ENCODE data around the gene MTHFSD. TPM values are rescaled to one million over a fixed set of nuclear protein-coding genes. Genes with fewer than 3 reads are reported as not detected.

Gene MTHFSD
- total RNA-seq, 1 donor from 2014 or later, result 35.0 TPM

DNA sequence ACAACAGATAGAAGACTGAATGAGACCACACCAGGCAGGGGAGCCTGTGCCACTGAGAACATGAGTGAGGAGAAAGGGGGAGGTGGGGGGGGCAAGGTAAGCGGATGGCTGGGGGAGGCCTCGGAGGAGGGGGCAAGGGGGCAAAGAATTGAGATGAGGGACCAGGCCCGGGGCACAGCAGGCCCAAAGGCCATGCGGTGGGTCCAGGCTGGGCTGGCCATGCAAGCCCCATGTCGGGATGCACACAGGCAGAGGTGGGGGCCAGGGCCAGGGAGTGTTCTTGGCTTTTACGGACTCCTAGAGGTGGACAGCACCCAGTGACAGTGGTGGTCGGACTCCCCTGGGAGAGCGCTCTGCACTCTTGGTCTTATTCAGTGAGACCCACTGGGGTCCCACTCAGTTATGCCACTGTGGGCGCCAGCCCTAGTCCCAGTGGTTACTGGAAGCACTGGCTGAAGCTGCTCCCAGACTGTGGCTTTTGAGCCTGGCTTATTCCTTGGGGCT is 4.8 kb upstream of the MTHFSD start:
- intact Hi-C loops (cut with micrococcal nuclease), result loop anchor here (5.0 to 10.0 kb wide), 6 partner anchors 205 to 1142 kb away; partner anchors contain the start of gene MAP1LC3B
- TF ChIP-seq, protein P1, sequence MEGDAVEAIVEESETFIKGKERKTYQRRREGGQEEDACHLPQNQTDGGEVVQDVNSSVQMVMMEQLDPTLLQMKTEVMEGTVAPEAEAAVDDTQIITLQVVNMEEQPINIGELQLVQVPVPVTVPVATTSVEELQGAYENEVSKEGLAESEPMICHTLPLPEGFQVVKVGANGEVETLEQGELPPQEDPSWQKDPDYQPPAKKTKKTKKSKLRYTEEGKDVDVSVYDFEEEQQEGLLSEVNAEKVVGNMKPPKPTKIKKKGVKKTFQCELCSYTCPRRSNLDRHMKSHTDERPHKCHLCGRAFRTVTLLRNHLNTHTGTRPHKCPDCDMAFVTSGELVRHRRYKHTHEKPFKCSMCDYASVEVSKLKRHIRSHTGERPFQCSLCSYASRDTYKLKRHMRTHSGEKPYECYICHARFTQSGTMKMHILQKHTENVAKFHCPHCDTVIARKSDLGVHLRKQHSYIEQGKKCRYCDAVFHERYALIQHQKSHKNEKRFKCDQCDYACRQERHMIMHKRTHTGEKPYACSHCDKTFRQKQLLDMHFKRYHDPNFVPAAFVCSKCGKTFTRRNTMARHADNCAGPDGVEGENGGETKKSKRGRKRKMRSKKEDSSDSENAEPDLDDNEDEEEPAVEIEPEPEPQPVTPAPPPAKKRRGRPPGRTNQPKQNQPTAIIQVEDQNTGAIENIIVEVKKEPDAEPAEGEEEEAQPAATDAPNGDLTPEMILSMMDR (IDR thresholded peaks at IDR 0.05), result no peak
- Mint-ChIP-seq H3K4me1 (peaks cover 26% of the 10 kb centered on the region), H3K27me3 (peaks cover 24% of the 10 kb centered on the region), H3K27ac (no peak overlapping the region), H3K4me3 (no peak overlapping the region), H3K9me3 (no peaks in the 10 kb centered on the region), H3K36me3 (ENCODE audit: low read depth) (peaks cover 4% of the 10 kb centered on the region)
- no peak for ATAC-seq (ENCODE audit: low read depth)
- ChIA-PET CTCF (no interaction called here), POLR2A (no interaction called here)
- DNase-seq, result no peak

- no peaks in the 10 kb centered on the region for H3K9me3 Mint-ChIP-seq
- POLR2A ChIA-PET, result no interaction called here
- no peak overlapping the region for H3K4me3 Mint-ChIP-seq
- no peak for DNase-seq
- TF ChIP-seq, protein P1 (IDR thresholded peaks at IDR 0.05), result no peak
- H3K27ac Mint-ChIP-seq, result no peak overlapping the region
- H3K36me3 Mint-ChIP-seq (ENCODE audit: low read depth), result peaks cover 9% of the 10 kb centered on the region
- ATAC-seq (ENCODE audit: low read depth), result no peak
- intact Hi-C loops (cut with micrococcal nuclease), result no loop called here
- peaks cover 14% of the 10 kb centered on the region for H3K27me3 Mint-ChIP-seq
- CTCF ChIA-PET, result interaction anchor here (0.6 kb wide), 1 partner anchor 24 kb away, joined by 3 read pairs; no protein-coding TSS in a partner anchor
- peaks cover 24% of the 10 kb centered on the region for H3K4me1 Mint-ChIP-seq
Observed at GRCh38 chr16:86558355-86559193, 3.5 kb upstream of the MTHFSD start.

DNA sequence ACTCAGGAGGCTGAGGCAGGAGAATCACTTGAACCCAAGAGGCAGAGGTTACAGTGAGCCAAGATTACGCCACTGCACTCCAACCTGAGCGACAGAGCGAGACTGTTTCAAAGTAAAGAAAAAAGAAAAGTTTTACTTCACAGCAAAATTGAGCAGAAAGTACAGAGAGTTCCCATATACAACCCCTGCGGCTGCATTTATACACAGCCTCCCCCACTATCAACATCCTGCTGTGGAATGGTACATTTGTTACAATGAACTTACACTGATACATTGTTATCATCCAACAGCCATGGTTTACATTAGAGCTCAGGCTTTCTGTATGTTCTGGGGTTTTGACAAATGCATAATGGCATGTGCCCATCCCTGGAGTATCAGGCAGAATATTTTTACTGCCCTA is 2.6 kb upstream of the MTHFSD start:
- H3K27ac Mint-ChIP-seq, result no peak overlapping the region
- peaks cover 22% of the 10 kb centered on the region for H3K4me1 Mint-ChIP-seq
- H3K4me3 Mint-ChIP-seq, result no peak overlapping the region
- TF ChIP-seq, protein P1 (IDR thresholded peaks at IDR 0.05), result no peak
- ChIA-PET POLR2A (no interaction called here), CTCF (no interaction called here)
- H3K27me3 Mint-ChIP-seq, result peaks cover 11% of the 10 kb centered on the region
- H3K9me3 Mint-ChIP-seq, result no peaks in the 10 kb centered on the region
- ATAC-seq (ENCODE audit: low read depth) (no peak), DNase-seq (no peak)
- intact Hi-C loops (cut with micrococcal nuclease), result no loop called here
- H3K36me3 Mint-ChIP-seq (ENCODE audit: low read depth), result peaks cover 9% of the 10 kb centered on the region

- CTCF ChIA-PET, result interaction anchor here (1.2 kb wide), 1 partner anchor 8 kb away, joined by 4 read pairs; no protein-coding TSS in a partner anchor
- peaks cover 19% of the 10 kb centered on the region for H3K36me3 Mint-ChIP-seq (ENCODE audit: low read depth)
Observed at GRCh38 chr16:86556576-86556975, 1.5 kb upstream of the MTHFSD start.

GRCh38 chr16:86555704-86556075 is 655 bp upstream of the MTHFSD start:
- POLR2A ChIA-PET, result interaction anchor here (0.6 kb wide), 1 partner anchor 20 kb away, joined by 7 read pairs; no protein-coding TSS in a partner anchor
- Mint-ChIP-seq H3K27me3 (peaks cover 4% of the 10 kb centered on the region), H3K36me3 (ENCODE audit: low read depth) (peaks cover 25% of the 10 kb centered on the region), H3K4me3 (peak overlapping the region; percentile 95), H3K4me1 (peaks cover 22% of the 10 kb centered on the region), H3K27ac (peak overlapping the region; percentile 95), H3K9me3 (no peaks in the 10 kb centered on the region)
- TF ChIP-seq, protein P1 (IDR thresholded peaks at IDR 0.05), result no peak
- CTCF ChIA-PET, result interaction anchor here (1.2 kb wide), 1 partner anchor 9 kb away, joined by 4 read pairs; no protein-coding TSS in a partner anchor
- ATAC-seq (ENCODE audit: low read depth), result no peak
- intact Hi-C loops (cut with micrococcal nuclease), result no loop called here
- DNase-seq, result no peak

More at GRCh38 chr16:86556576-86556975, 1.5 kb upstream of the MTHFSD start:
- DNase-seq (no peak), ATAC-seq (ENCODE audit: low read depth) (no peak)
- TF ChIP-seq, protein P1 (IDR thresholded peaks at IDR 0.05), result no peak
- Mint-ChIP-seq H3K27me3 (peaks cover 7% of the 10 kb centered on the region), H3K27ac (no peak overlapping the region), H3K4me3 (no peak overlapping the region), H3K9me3 (no peaks in the 10 kb centered on the region), H3K4me1 (peaks cover 22% of the 10 kb centered on the region)
- intact Hi-C loops (cut with micrococcal nuclease), result no loop called here
- POLR2A ChIA-PET, result no interaction called here

All from activated B cell treated with CpG ODN at 0.5 μM for 24 hours (primary cell).